DND-41 (cell line): ENCODE results near the gene PARM1.

Source experiments
- CTCF ChIP-seq: IDR thresholded peaks from 2 replicates; pipeline ENCODE4 v1.5.1; 2012; ENCODE audit warnings: borderline replicate concordance, low read length, moderate library complexity, mild to moderate bottlenecking; ENCODE audit not compliant: poor library complexity, severe bottlenecking; ENCODE audit errors: extremely low read depth
- EZH2 ChIP-seq: IDR thresholded peaks from 3 replicates; pipeline ENCODE4 v1.6.1; 2012; ENCODE audit warnings: borderline replicate concordance, low read depth, mild to moderate bottlenecking, moderate library complexity, low read length, inconsistent platforms; ENCODE audit not compliant: severe bottlenecking

- TF ChIP-seq CTCF (no peak), EZH2 (no peak)
Observed at GRCh38 chr4:74932832-74933561, at the start of gene PARM1.
